HG03469 (cell line): ENCODE data around the gene DLX2.
"Not testable (repeated sequence)": the region's sequence is repeated elsewhere in the genome, so short reads cannot be mapped to it uniquely, and the experiment has no call there.

Experiments used
- ATAC-seq: cut with Tn5 transposase; IDR thresholded peaks from one replicate; pipeline ENCODE4 v1.9.1; 2021; ENCODE audit warnings: mild to moderate bottlenecking, moderate library complexity, moderate number of reproducible peaks; ENCODE audit not compliant: unreplicated experiment

Gene DLX2

GRCh38 chr2:172102391-172103359 is at the start of gene DLX2:
DLX2 (minus strand) TSS chr2:172102900; CDS start chr2:172102538, 362 bp downstream.
- peak; percentile 36 for ATAC-seq

GRCh38 chr2:172147944-172148650 is 45.4 kb upstream of the DLX2 start:
- no peak for ATAC-seq

- no peak for ATAC-seq
Measured at GRCh38 chr2:172143817-172144216, 41.1 kb upstream of the DLX2 start.

- not testable (repeated sequence) for ATAC-seq
Measured at GRCh38 chr2:172138727-172139126, 36.0 kb upstream of the DLX2 start.

GRCh38 chr2:172137943-172138342 is 35.2 kb upstream of the DLX2 start:
- no peak for ATAC-seq

GRCh38 chr2:172137109-172137508 is 34.4 kb upstream of the DLX2 start:
- no peak for ATAC-seq

- no peak for ATAC-seq
Measured at GRCh38 chr2:172135446-172135845, 32.7 kb upstream of the DLX2 start.

GRCh38 chr2:172134270-172134669 is 31.6 kb upstream of the DLX2 start:
- no peak for ATAC-seq

- ATAC-seq: no peak
Measured at GRCh38 chr2:172131713-172132555, 29.2 kb upstream of the DLX2 start.

- no peak for ATAC-seq
Measured at GRCh38 chr2:172129404-172129803, 26.7 kb upstream of the DLX2 start.

GRCh38 chr2:172128484-172128883 is 25.8 kb upstream of the DLX2 start:
- no peak for ATAC-seq

- ATAC-seq: no peak
Measured at GRCh38 chr2:172120118-172120517, 17.4 kb upstream of the DLX2 start.

GRCh38 chr2:172119089-172119488 is 16.4 kb upstream of the DLX2 start:
- no peak for ATAC-seq

GRCh38 chr2:172116107-172116506 is 13.4 kb upstream of the DLX2 start:
- ATAC-seq: no peak

- no peak for ATAC-seq
Measured at GRCh38 chr2:172114579-172114978, 11.9 kb upstream of the DLX2 start.

- not testable (repeated sequence) for ATAC-seq
Measured at GRCh38 chr2:172114176-172114575, 11.5 kb upstream of the DLX2 start.

GRCh38 chr2:172113617-172114016 is 10.9 kb upstream of the DLX2 start:
- ATAC-seq: no peak

GRCh38 chr2:172109988-172110811 is 7.5 kb upstream of the DLX2 start:
- no peak for ATAC-seq

- ATAC-seq: no peak
Measured at GRCh38 chr2:172109256-172109987, 6.7 kb upstream of the DLX2 start.

GRCh38 chr2:172108587-172108930 is 5.9 kb upstream of the DLX2 start:
- no peak for ATAC-seq
